ENCODE measurements around the gene YAP1.

Gene YAP1

DNA sequence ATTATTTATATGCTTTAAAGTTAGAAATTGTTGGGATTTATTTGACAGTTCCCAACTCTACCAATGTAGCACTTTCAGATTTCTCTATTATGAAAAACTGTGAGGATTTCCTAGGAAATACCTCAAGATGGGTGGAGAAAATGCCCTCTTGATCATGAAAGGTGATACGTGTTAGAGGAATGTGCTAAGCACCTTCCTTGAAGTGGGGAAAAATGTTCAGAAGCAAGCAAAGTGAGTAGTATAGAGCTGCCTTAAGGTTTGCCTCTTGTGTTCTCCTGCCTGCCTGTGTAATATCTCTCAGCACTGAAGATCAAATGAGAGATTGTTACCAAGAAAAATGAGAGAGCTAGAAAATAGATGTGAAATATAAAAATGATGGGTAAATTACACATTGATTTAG is 58.2 kb downstream of the YAP1 start:
- Histone ChIP-seq H3K9me2 (replicated peaks; ENCODE audit: insufficient read depth, low read length) (no peaks in the 10 kb centered on the region), H4K20me1 (ENCODE audit: insufficient read depth, low read length) (no peaks in the 10 kb centered on the region), H3K27ac (ENCODE audit: low read length) (no peak overlapping the region), H2AFZ (ENCODE audit: low read length) (no peak overlapping the region), H3K4me1 (ENCODE audit: low read length) (no peaks in the 10 kb centered on the region), H3K4me3 (ENCODE audit: low read length) (no peak overlapping the region), H3K36me3 (replicated peaks; ENCODE audit: insufficient read depth, low read length) (no peaks in the 10 kb centered on the region), H3F3A (ENCODE audit: insufficient read depth, low read length) (no peaks in the 10 kb centered on the region), H3K79me2 (ENCODE audit: low read length) (no peaks in the 10 kb centered on the region), H3K27me3 (replicated peaks; ENCODE audit: insufficient read depth, low read length) (no peaks in the 10 kb centered on the region), H3K9me3 (replicated peaks; ENCODE audit: insufficient read depth, low read length) (no peaks in the 10 kb centered on the region), H3K9ac (ENCODE audit: low read length) (no peak overlapping the region), H3K4me2 (ENCODE audit: low read depth, low read length) (no peak overlapping the region)
- TF ChIP-seq EZH2phosphoT487 (IDR thresholded peaks at IDR 0.05; ENCODE audit: low read length) (no peak), EZH2 (optimal IDR thresholded peaks at IDR 0.05; ENCODE audit: low read depth, low read length) (no peak)
- TF ChIP-seq, protein P1, sequence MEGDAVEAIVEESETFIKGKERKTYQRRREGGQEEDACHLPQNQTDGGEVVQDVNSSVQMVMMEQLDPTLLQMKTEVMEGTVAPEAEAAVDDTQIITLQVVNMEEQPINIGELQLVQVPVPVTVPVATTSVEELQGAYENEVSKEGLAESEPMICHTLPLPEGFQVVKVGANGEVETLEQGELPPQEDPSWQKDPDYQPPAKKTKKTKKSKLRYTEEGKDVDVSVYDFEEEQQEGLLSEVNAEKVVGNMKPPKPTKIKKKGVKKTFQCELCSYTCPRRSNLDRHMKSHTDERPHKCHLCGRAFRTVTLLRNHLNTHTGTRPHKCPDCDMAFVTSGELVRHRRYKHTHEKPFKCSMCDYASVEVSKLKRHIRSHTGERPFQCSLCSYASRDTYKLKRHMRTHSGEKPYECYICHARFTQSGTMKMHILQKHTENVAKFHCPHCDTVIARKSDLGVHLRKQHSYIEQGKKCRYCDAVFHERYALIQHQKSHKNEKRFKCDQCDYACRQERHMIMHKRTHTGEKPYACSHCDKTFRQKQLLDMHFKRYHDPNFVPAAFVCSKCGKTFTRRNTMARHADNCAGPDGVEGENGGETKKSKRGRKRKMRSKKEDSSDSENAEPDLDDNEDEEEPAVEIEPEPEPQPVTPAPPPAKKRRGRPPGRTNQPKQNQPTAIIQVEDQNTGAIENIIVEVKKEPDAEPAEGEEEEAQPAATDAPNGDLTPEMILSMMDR (IDR thresholded peaks at IDR 0.05; ENCODE audit: low read length): no peak
- DNase-seq: no peak

DNA sequence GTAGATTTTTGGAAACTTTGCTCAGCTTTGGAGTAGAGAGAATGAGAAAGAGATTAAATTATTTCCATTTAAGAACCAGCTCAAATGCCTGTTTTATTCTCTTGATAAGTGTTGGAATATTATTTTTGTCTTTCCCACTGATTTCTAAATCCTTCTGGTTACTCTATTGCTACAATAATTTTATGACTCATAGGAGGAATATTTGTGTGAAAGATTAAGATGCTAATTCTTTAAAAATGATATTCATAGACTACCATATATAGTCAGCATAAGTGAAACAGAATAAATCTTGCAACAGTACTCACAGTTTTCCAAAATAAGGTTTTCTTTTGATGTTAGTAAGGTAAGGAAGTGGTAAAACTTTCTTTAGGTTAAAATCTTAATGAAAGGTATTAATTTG is 60.9 kb downstream of the YAP1 start:
- H3K27me3 ChIP-seq (replicated peaks; ENCODE audit: insufficient read depth, low read length): no peaks in the 10 kb centered on the region
- H3K4me2 ChIP-seq (ENCODE audit: low read depth, low read length): no peak overlapping the region
- H3K9ac ChIP-seq (ENCODE audit: low read length): no peak overlapping the region
- H3F3A ChIP-seq (ENCODE audit: insufficient read depth, low read length): no peaks in the 10 kb centered on the region
- H2AFZ ChIP-seq (ENCODE audit: low read length): no peak overlapping the region
- H3K79me2 ChIP-seq (ENCODE audit: low read length): no peaks in the 10 kb centered on the region
- no peaks in the 10 kb centered on the region for H3K4me1 ChIP-seq (ENCODE audit: low read length)
- no peaks in the 10 kb centered on the region for H3K9me2 ChIP-seq (replicated peaks; ENCODE audit: insufficient read depth, low read length)
- H3K4me3 ChIP-seq (ENCODE audit: low read length): no peak overlapping the region
- no peak overlapping the region for H3K27ac ChIP-seq (ENCODE audit: low read length)
- TF ChIP-seq EZH2phosphoT487 (IDR thresholded peaks at IDR 0.05; ENCODE audit: low read length): no peak
- no peak for TF ChIP-seq EZH2 (optimal IDR thresholded peaks at IDR 0.05; ENCODE audit: low read depth, low read length)
- TF ChIP-seq, protein P1 (IDR thresholded peaks at IDR 0.05; ENCODE audit: low read length): no peak
- no peaks in the 10 kb centered on the region for H3K9me3 ChIP-seq (replicated peaks; ENCODE audit: insufficient read depth, low read length)
- DNase-seq: no peak
- no peaks in the 10 kb centered on the region for H3K36me3 ChIP-seq (replicated peaks; ENCODE audit: insufficient read depth, low read length)
- H4K20me1 ChIP-seq (ENCODE audit: insufficient read depth, low read length): no peaks in the 10 kb centered on the region

DNA sequence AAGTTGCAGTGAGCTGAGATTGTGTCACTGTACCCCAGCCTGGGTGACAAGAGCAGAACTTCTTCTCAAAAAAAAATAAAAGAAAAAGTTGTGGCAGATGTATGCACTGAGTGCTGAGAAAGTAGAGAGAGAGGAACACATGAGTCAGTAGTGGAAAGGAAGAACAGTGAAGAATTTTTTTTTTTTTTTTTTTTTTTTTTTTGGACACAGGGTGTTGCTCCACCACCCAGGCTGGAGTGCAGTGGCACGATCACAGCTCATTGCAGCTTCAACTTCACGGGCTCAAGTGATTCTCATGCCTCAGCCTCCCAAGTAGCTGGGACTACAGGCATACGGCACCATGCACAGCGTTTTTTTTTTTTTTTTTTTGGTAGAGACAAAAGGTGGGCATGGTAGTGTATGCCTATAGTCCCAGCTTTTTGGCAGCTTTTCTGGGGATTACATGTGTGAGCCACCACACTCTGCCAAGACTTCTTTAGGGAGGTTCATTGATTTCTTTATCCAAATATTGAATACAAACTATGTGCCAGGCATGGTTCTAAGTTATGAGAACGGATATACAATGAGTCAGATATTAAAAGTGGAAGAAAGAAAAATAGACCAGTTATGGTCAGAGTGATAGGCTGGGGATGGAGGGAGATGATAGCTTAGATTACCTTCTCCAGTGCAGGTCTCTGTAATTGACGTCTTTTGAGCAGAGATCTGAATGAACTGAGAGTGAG is 62.0 kb downstream of the YAP1 start:
- no peak for DNase-seq
- H3K9me3 ChIP-seq (replicated peaks; ENCODE audit: insufficient read depth, low read length): no peaks in the 10 kb centered on the region
- H3F3A ChIP-seq (ENCODE audit: insufficient read depth, low read length): no peaks in the 10 kb centered on the region
- no peaks in the 10 kb centered on the region for H4K20me1 ChIP-seq (ENCODE audit: insufficient read depth, low read length)
- H3K4me1 ChIP-seq (ENCODE audit: low read length): no peaks in the 10 kb centered on the region
- H3K36me3 ChIP-seq (replicated peaks; ENCODE audit: insufficient read depth, low read length): no peaks in the 10 kb centered on the region
- TF ChIP-seq EZH2 (optimal IDR thresholded peaks at IDR 0.05; ENCODE audit: low read depth, low read length): no peak
- TF ChIP-seq, protein P1 (IDR thresholded peaks at IDR 0.05; ENCODE audit: low read length): no peak
- no peak for TF ChIP-seq EZH2phosphoT487 (IDR thresholded peaks at IDR 0.05; ENCODE audit: low read length)
- H3K4me3 ChIP-seq (ENCODE audit: low read length): no peak overlapping the region
- H3K9ac ChIP-seq (ENCODE audit: low read length): no peak overlapping the region
- H3K4me2 ChIP-seq (ENCODE audit: low read depth, low read length): no peak overlapping the region
- H2AFZ ChIP-seq (ENCODE audit: low read length): no peak overlapping the region
- H3K27me3 ChIP-seq (replicated peaks; ENCODE audit: insufficient read depth, low read length): no peaks in the 10 kb centered on the region
- no peaks in the 10 kb centered on the region for H3K9me2 ChIP-seq (replicated peaks; ENCODE audit: insufficient read depth, low read length)
- no peaks in the 10 kb centered on the region for H3K79me2 ChIP-seq (ENCODE audit: low read length)
- H3K27ac ChIP-seq (ENCODE audit: low read length): no peak overlapping the region

All from MM.1S (cell line).